K562 (cell line): ENCODE results near the gene LMBR1. TPM values are rescaled to one million over a fixed set of nuclear protein-coding genes. Genes with fewer than 3 reads are reported as not detected.

Experiments
- ATAC-seq: fragments of 200-7000 bp; cut with Tn5 transposase; 3 replicates; pipeline ENCODE4 v1.9.1; 2020; ENCODE audit warnings: moderate library complexity
- BruUV-seq: library from RNA; stranded (reverse); fragments of 400-500 nt; replicated peaks from 2 replicates; lab custom pipeline; 2021; lab: Mats Ljungman, UMichigan
- CTCF ChIA-PET: fragments of 300-600 bp; formaldehyde crosslinking; extraction: SDS; loops from one replicate; lab custom pipeline; 2021; ENCODE audit warnings: low intra/inter-chr PET ratio; lab: Yijun Ruan, JAX
- POLR2A ChIA-PET: fragments of 300-600, 350-650 bp; sonication (Branson Sonifier 250); formaldehyde crosslinking; extraction: SDS; loops from one replicate; lab custom pipeline; 2021; ENCODE audit warnings: antibody characterized with exemption, inconsistent platforms; lab: Yijun Ruan, JAX
- DNase-seq, 4 experiments: peaks; one replicate each; pipeline versions ENCODE4 v3.0.0 to v3.0.0-alpha.2; 2011 to 2018; ENCODE audit warnings: low spot score in 3 of 4, mixed read lengths in 3 of 4; ENCODE audit errors: extremely low read depth in 1 of 4
- FAIRE-seq: peaks from 2 replicates; lab custom pipeline; 2011; peaks lifted over from hg19 to GRCh38; lab: Jason Lieb, UNC
- H2AFZ ChIP-seq: 2 replicates; pipeline ENCODE4 v1.6.0; 2011; ENCODE audit warnings: low read depth, low read length, control low read depth, inconsistent platforms
- H3K27ac ChIP-seq: fragments of 200-600 bp; 3 replicates; pipeline ENCODE4 v1.8.0; 2011; ENCODE audit warnings: low read depth, mild to moderate bottlenecking, control low read depth, inconsistent platforms, low read length, moderate library complexity, mixed read lengths; ENCODE audit errors: extremely low read depth
- H3K27me3 ChIP-seq, 2 experiments: fragments of 300-600 bp in 1 of 2; 2 replicates in 1 of 2; 3 replicates in 1 of 2; pipeline versions ENCODE4 v1.6.0 to v1.8.0; 2011; ENCODE audit warnings: inconsistent platforms in 2 of 2, low read length in 2 of 2, mild to moderate bottlenecking in 1 of 2, mixed read lengths in 1 of 2, moderate library complexity in 1 of 2; ENCODE audit not compliant: control insufficient read depth in 2 of 2, insufficient read depth in 2 of 2
- H3K36me3 ChIP-seq: fragments of 300-600 bp; 3 replicates; pipeline ENCODE4 v1.8.0; 2011; ENCODE audit warnings: mild to moderate bottlenecking, low read length, inconsistent platforms; ENCODE audit not compliant: control insufficient read depth, insufficient read depth
- H3K4me1 ChIP-seq, 2 experiments: fragments of 200-600 bp in 1 of 2; replicated peaks in 1 of 2; 2 replicates in 1 of 2; 3 replicates in 1 of 2; pipeline versions ENCODE4 v1.5.1 to v1.8.0; 2011; ENCODE audit warnings: inconsistent platforms in 2 of 2, low read length in 2 of 2, mild to moderate bottlenecking in 1 of 2, mixed read lengths in 1 of 2, moderate library complexity in 1 of 2; ENCODE audit not compliant: control insufficient read depth in 2 of 2, insufficient read depth in 2 of 2
- H3K4me2 ChIP-seq: 2 replicates; pipeline ENCODE4 v1.6.1; 2011; ENCODE audit warnings: low read length, control low read depth, inconsistent platforms, mixed read lengths; ENCODE audit not compliant: insufficient read depth
- H3K4me3 ChIP-seq: fragments of 200-600 bp; sonication (generic), shearing (Covaris generic); 2 replicates; pipeline ENCODE4 v1.5.1; 2016; ENCODE audit warnings: control low read depth, inconsistent platforms
- H3K79me2 ChIP-seq: fragments of 200-600 bp; 3 replicates; pipeline ENCODE4 v1.8.0; 2011; ENCODE audit warnings: low read length, inconsistent platforms; ENCODE audit not compliant: control insufficient read depth, insufficient read depth
- H3K9ac ChIP-seq, 2 experiments: 2 replicates each; pipeline versions ENCODE4 v1.6.0 to v1.6.1; 2011; ENCODE audit warnings: low read depth in 2 of 2, low read length in 2 of 2, control low read depth in 1 of 2, inconsistent platforms in 1 of 2, mild to moderate bottlenecking in 1 of 2, mixed read lengths in 1 of 2; ENCODE audit not compliant: insufficient read depth in 1 of 2
- H3K9me1 ChIP-seq: one replicate; pipeline ENCODE4 v1.6.0; 2011; ENCODE audit warnings: inconsistent platforms, mild to moderate bottlenecking, low read length, moderate library complexity; ENCODE audit not compliant: control insufficient read depth, insufficient read depth
- H3K9me3 ChIP-seq: replicated peaks from 2 replicates; pipeline ENCODE4 v1.5.1; 2011; ENCODE audit warnings: low read depth, low read length, inconsistent platforms; ENCODE audit not compliant: control insufficient read depth, insufficient read depth
- H4K20me1 ChIP-seq: replicated peaks from 2 replicates; pipeline ENCODE4 v1.6.1; 2011; ENCODE audit warnings: low read length, inconsistent platforms, mixed read lengths; ENCODE audit not compliant: control insufficient read depth, insufficient read depth
- C11orf30 ChIP-seq: fragments of 450-650 bp; IDR thresholded peaks from 2 replicates; pipeline ENCODE4 v1.6.1; 2016; ENCODE audit warnings: low read depth, mild to moderate bottlenecking
- MAFF ChIP-seq: IDR thresholded peaks from 2 replicates; pipeline ENCODE4 v1.6.1; 2012; ENCODE audit warnings: low read length, improper control_type of control experiment
- PURB ChIP-seq: sonication (generic); formaldehyde crosslinking; IDR thresholded peaks from 2 replicates; pipeline ENCODE4 v1.9.0; 2021; ENCODE audit warnings: low read depth, mild to moderate bottlenecking, missing genetic modification reagents
- SPI1 ChIP-seq: IDR thresholded peaks from 2 replicates; pipeline ENCODE4 v1.6.1; 2011; ENCODE audit warnings: low read depth, low read length, control low read depth, borderline replicate concordance
- TRIM25 ChIP-seq: fragments of 450-650 bp; IDR thresholded peaks from 2 replicates; pipeline ENCODE4 v1.7.0; 2016; ENCODE audit warnings: borderline replicate concordance
- XRCC4 ChIP-seq: IDR thresholded peaks from one replicate; pipeline ENCODE4 v1.6.1; 2011; ENCODE audit not compliant: insufficient read depth, insufficient read length; ENCODE audit errors: extremely low read depth
- ZNF232 ChIP-seq: sonication (generic); formaldehyde crosslinking; IDR thresholded peaks from 2 replicates; pipeline ENCODE4 v1.8.0; 2022; ENCODE audit warnings: mild to moderate bottlenecking, missing genetic modification reagents
- WGBS: fragments of 100-300 bp; shearing (Covaris generic); methylation state at CpG from one replicate; pipeline ENCODE4 v1.1.6; 2016; ENCODE audit warnings: low coverage, mixed read lengths; ENCODE audit not compliant: insufficient coverage; ENCODE audit errors: missing lambda C conversion rate; 5-methylcytosine and 5-hydroxymethylcytosine counted together
- in situ Hi-C: fragments of 300-500 bp; cut with MboI; formaldehyde crosslinking; loops from 4 replicates; pipeline ENCODE4 v1.15.0; 2018; ENCODE audit warnings: inconsistent platforms, mixed read lengths
- intact Hi-C: fragments of 100-400 bp; cut with micrococcal nuclease; formaldehyde crosslinking; loops from 2 replicates; pipeline ENCODE4 v1.14.2; 2022
- polyA plus RNA-seq, 8 experiments: library from polyadenylated mRNA; depleted of rRNA in 4 of 8; stranded (reverse) in 5 of 8; unstranded in 3 of 8; fragments of >200 nt; fragmentation: Nextera tagmentation in 2 of 8; fragmentation: Illumina TruSeq in 1 of 8; extraction: Ambion mirVana in 2 of 8; extraction: Trizol in 1 of 8; gene quantifications; 2 replicates each; pipeline versions ENCODE4 v1.2.1 to v1.2.3, GENCODE V29; 2011 to 2014; ENCODE audit warnings: inconsistent platforms in 1 of 8, missing spikeins in 1 of 8
- total RNA-seq, 7 experiments: library from RNA; depleted of rRNA in 6 of 7; stranded (reverse); fragments of >200 nt in 6 of 7; fragmentation: Illumina TruSeq in 2 of 7; extraction: Trizol in 2 of 7; gene quantifications; 2 replicates each; pipeline versions ENCODE4 v1.2.1 to v1.2.3, GENCODE V29; 2011 to 2021; ENCODE audit warnings: low replicate concordance in 1 of 7
- TF ChIP-seq, protein P1 (sequence below): IDR thresholded peaks from 2 replicates; pipeline ENCODE4 v1.6.1; 2011; ENCODE audit warnings: borderline replicate concordance, low read depth, mild to moderate bottlenecking, moderate library complexity, low read length; ENCODE audit not compliant: insufficient read depth, poor library complexity, severe bottlenecking

Gene LMBR1
- total and polyA plus RNA-seq, 9 of the 15 experiments (the other 6 are each of a cell fraction or from before 2014, with no cell fraction given): 7.7 to 90.0 (median 59.9) TPM

DNA sequence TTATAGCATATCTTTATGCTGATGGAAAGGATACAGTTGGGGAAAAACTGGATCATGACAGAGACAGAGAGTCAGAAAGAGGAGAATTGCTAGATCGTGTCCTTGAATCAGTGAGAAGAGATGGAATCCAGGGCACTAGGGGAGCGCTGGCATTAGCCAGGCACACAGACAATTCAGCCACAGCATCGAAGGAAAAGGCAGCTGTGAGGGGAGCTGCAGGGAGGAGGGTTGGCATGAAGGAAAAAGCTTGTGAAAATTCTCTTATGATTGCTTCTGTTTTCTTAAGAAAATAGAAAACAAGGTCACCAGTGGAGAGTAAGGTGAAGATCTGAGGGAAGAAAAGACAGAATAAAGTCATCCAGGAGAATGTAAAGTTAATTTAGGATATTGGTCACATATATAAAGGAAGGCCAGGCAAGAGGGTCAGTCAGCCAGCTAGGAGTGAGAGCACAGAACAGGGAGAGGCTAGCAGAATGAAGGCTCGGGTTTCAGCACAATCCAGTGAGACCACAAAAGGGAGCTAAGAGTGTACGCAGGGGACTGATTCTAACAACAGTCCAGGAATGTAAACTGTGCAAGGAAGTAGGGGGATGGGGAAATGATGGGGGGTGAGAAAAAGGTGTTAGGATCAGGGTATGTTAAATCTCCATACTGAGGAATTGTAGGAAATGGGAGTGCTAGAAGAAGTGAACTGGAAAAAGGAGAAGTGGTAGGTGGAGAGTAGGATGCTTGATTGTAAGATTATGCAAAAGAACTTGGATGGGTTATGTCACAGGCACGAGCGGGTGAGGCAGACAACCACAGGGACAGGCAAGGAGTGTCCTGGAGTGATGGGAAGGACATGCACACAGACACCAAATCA, 140.4 kb downstream of the LMBR1 start:
- Histone ChIP-seq H3K27me3 (no peaks in the 10 kb centered on the region), H3K9me1 (no peaks in the 10 kb centered on the region), H3K36me3 (peaks cover 24% of the 10 kb centered on the region; the same call in 2 of the 3 replicates), H3K4me3 (no peak overlapping the region), H4K20me1 (no peaks in the 10 kb centered on the region), H3K4me1 (no peaks in the 10 kb centered on the region), H3K4me2 (no peak overlapping the region), H2AFZ (no peak overlapping the region), H3K27ac (no peak overlapping the region), H3K9ac (no peak overlapping the region), H3K79me2 (no peaks in the 10 kb centered on the region), H3K9me3 (no peaks in the 10 kb centered on the region)
- no peak for FAIRE-seq
- DNase-seq: no peak
- WGBS: 75% methylated on average over 7 of the region's 7 CpGs
- ChIA-PET CTCF (no interaction called here), POLR2A (interaction anchor here (0.6 to 1.4 kb wide), 8 partner anchors 11 to 993 kb away, joined by 3 to 4 read pairs (median 3); no protein-coding TSS in a partner anchor)
- ATAC-seq: peak; percentile 47; the same call in 2 of the 3 replicates
- in situ Hi-C loops (no loop called here), intact Hi-C loops (no loop called here)
- no peak for TF ChIP-seq PURB (CRISPR knock-in tag)
- TF ChIP-seq, protein P1, sequence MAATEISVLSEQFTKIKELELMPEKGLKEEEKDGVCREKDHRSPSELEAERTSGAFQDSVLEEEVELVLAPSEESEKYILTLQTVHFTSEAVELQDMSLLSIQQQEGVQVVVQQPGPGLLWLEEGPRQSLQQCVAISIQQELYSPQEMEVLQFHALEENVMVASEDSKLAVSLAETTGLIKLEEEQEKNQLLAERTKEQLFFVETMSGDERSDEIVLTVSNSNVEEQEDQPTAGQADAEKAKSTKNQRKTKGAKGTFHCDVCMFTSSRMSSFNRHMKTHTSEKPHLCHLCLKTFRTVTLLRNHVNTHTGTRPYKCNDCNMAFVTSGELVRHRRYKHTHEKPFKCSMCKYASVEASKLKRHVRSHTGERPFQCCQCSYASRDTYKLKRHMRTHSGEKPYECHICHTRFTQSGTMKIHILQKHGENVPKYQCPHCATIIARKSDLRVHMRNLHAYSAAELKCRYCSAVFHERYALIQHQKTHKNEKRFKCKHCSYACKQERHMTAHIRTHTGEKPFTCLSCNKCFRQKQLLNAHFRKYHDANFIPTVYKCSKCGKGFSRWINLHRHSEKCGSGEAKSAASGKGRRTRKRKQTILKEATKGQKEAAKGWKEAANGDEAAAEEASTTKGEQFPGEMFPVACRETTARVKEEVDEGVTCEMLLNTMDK: no peak
- peak; percentile 57; the same call in 1 of the 2 replicates for TF ChIP-seq SPI1
- TF ChIP-seq TRIM25: no peak
- TF ChIP-seq ZNF232: no peak
- no peak for TF ChIP-seq MAFF
- TF ChIP-seq C11orf30: no peak
- no peak for TF ChIP-seq XRCC4
- BruUV-seq: no TSS peak
